ENCODE data around the gene KLF3. TPM values are rescaled to one million over a fixed set of nuclear protein-coding genes. Genes with fewer than 3 reads are reported as not detected.

KLF3 gene
- total and polyA plus RNA-seq, 2 experiments from 2014 or later = 15.0 to 16.5 TPM

- TF ChIP-seq CREB1 (CRISPR knock-in tag; IDR thresholded peaks at IDR 0.05; ENCODE audit: low read depth) = no peak
- no peak for TF ChIP-seq JUNB (IDR thresholded peaks at IDR 0.05; ENCODE audit: unreplicated experiment)
- no peak for TF ChIP-seq STAT1 (IDR thresholded peaks at IDR 0.05; ENCODE audit: unreplicated experiment)
- TF ChIP-seq EZH2phosphoT487 (IDR thresholded peaks at IDR 0.05; ENCODE audit: unreplicated experiment) = no peak
- TF ChIP-seq REST (IDR thresholded peaks at IDR 0.05; ENCODE audit: unreplicated experiment) = no peak
These were observed 39.6 kb downstream of the KLF3 start (continued) for GRCh38 chr4:38703635-38704034.

- Histone ChIP-seq H4K20me1 (replicated peaks; ENCODE audit: insufficient read depth) (no peaks in the 10 kb centered on the region), H3K9me2 (ENCODE audit: insufficient read depth) (peaks cover 10% of the 10 kb centered on the region; the same call in 1 of the 2 replicates), H3K27me3 (ENCODE audit: insufficient read depth) (no peaks in the 10 kb centered on the region), H3K4me2 (no peak overlapping the region), H3K36me3 (ENCODE audit: insufficient read depth) (no peaks in the 10 kb centered on the region), H3K27ac (ENCODE audit: low read depth) (no peak overlapping the region), H3K4me1 (ENCODE audit: insufficient read depth) (peaks cover 31% of the 10 kb centered on the region), H2AFZ (no peak overlapping the region), H3F3A (replicated peaks; ENCODE audit: low read depth) (no peaks in the 10 kb centered on the region), H3K79me2 (replicated peaks; ENCODE audit: insufficient read depth) (no peaks in the 10 kb centered on the region), H3K4me3 (no peak overlapping the region)
- H3K36me3 Mint-ChIP-seq (ENCODE audit: low read depth) = no peaks in the 10 kb centered on the region
- DNase-seq (ENCODE audit: low spot score) = no peak
- no peak overlapping the region for H3K27ac Mint-ChIP-seq
- no peak overlapping the region for H3K4me3 Mint-ChIP-seq
- peaks cover 2% of the 10 kb centered on the region for H3K27me3 Mint-ChIP-seq (ENCODE audit: insufficient read depth, low read depth, poor library complexity)
- peaks cover 25% of the 10 kb centered on the region; the same call in 2 of the 3 replicates for H3K4me1 Mint-ChIP-seq
- no peaks in the 10 kb centered on the region for H3K9me3 Mint-ChIP-seq
- ATAC-seq = no peak
- no peak for TF ChIP-seq POLR2AphosphoS5 (IDR thresholded peaks at IDR 0.05; ENCODE audit: low read depth)
- TF ChIP-seq JUNB (IDR thresholded peaks at IDR 0.05; ENCODE audit: unreplicated experiment) = no peak
- no peak for TF ChIP-seq EZH2 (IDR thresholded peaks at IDR 0.05; ENCODE audit: low read depth, unreplicated experiment)
- TF ChIP-seq ZNF462 (CRISPR knock-in tag; IDR thresholded peaks at IDR 0.05) = no peak
- TF ChIP-seq REST (IDR thresholded peaks at IDR 0.05; ENCODE audit: unreplicated experiment) = no peak
- TF ChIP-seq ETS1 (IDR thresholded peaks at IDR 0.05) = no peak
These were observed 40.7 kb downstream of the KLF3 start for GRCh38 chr4:38704622-38705154.
